ENCODE data around the gene ACSS1.

- no peak for TF ChIP-seq CTCF (IDR thresholded peaks at IDR 0.05)
- TF ChIP-seq ZFX (IDR thresholded peaks at IDR 0.05; ENCODE audit: borderline replicate concordance): no peak
Measured at GRCh38 chr20:25089662-25090061, 31.7 kb upstream of the ACSS1 start.
